Nephron (organoid): ENCODE results near the gene TCL1B.
A peak's percentile ranks its signal among the peaks of the same experiment; 100 is the strongest.

ENCODE experiments used
- H3K27ac Mint-ChIP-seq, 3 experiments: 2 replicates each; pipeline ENCODE4 v1.8.0; 2020; ENCODE audit warnings: mixed read lengths in 3 of 3, mild to moderate bottlenecking in 2 of 3, moderate library complexity in 1 of 3
- H3K27me3 Mint-ChIP-seq: 2 replicates; pipeline ENCODE4 v1.8.0; 2021; ENCODE audit warnings: low read depth, mild to moderate bottlenecking, moderate library complexity, mixed read lengths
- H3K36me3 Mint-ChIP-seq: 2 replicates; pipeline ENCODE4 v1.8.0; 2020; ENCODE audit warnings: low read depth, mixed read lengths
- H3K4me1 Mint-ChIP-seq: 2 replicates; pipeline ENCODE4 v1.8.0; 2020; ENCODE audit warnings: mixed read lengths
- H3K4me3 Mint-ChIP-seq, 3 experiments: 2 replicates each; pipeline ENCODE4 v1.8.0; 2020; ENCODE audit warnings: mild to moderate bottlenecking in 3 of 3, mixed read lengths in 3 of 3, moderate library complexity in 2 of 3
- H3K9me3 Mint-ChIP-seq: 2 replicates; pipeline ENCODE4 v1.8.0; 2020; ENCODE audit warnings: mixed read lengths
- CTCF ChIP-seq, 3 experiments: fragments of 200-600 bp; sonication (generic); IDR thresholded peaks; one replicate each; pipeline ENCODE4 v1.5.0; 2021; ENCODE audit warnings: antibody characterized with exemption in 3 of 3; ENCODE audit not compliant: unreplicated experiment in 3 of 3

Gene TCL1B

GRCh38 chr14:95651028-95651427 lies 35.2 kb upstream of the TCL1B start:
- Mint-ChIP-seq H3K36me3 (no peaks in the 10 kb centered on the region), H3K27me3 (peaks cover 7% of the 10 kb centered on the region), H3K27ac (peak overlapping the region; percentile 90 to 98 (median 97)), H3K4me1 (peaks cover 12% of the 10 kb centered on the region), H3K9me3 (no peaks in the 10 kb centered on the region), H3K4me3 (no peak overlapping the region)
- no peak for TF ChIP-seq CTCF (IDR thresholded peaks at IDR 0.05; ENCODE audit: unreplicated experiment in 3 of 3)

GRCh38 chr14:95651821-95652583 lies 34.2 kb upstream of the TCL1B start:
- Mint-ChIP-seq H3K4me1 (peaks cover 12% of the 10 kb centered on the region), H3K4me3 (peak overlapping the region; percentile 19 to 37 (median 33)), H3K9me3 (no peaks in the 10 kb centered on the region), H3K36me3 (no peaks in the 10 kb centered on the region), H3K27ac (peak overlapping the region; percentile 90 to 98 (median 97)), H3K27me3 (peaks cover 11% of the 10 kb centered on the region)
- TF ChIP-seq CTCF (IDR thresholded peaks at IDR 0.05; ENCODE audit: unreplicated experiment in 3 of 3): no peak

DNA sequence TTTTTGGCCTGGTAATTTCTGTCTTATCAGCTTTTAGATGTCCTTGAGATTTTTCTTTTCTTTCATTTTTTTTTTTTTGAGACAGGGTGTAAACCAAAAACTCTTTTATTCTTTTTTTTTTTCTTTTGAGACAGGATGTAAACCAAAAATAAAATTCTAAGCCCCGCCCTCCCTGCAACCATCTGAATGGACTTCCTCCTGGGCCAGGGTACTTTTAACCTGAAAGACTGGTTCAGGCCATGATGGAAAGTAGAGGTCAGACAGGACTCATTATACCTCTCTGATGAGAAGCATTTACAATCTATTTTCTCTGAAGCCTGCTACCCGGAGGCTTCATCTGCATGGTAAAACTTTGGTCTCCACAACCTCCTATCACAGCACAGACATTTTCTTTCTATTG lies 33.5 kb upstream of the TCL1B start:
- no peak for TF ChIP-seq CTCF (IDR thresholded peaks at IDR 0.05; ENCODE audit: unreplicated experiment in 3 of 3)
- Mint-ChIP-seq H3K4me1 (peaks cover 12% of the 10 kb centered on the region), H3K36me3 (no peaks in the 10 kb centered on the region), H3K27ac (peak overlapping the region; percentile 90 to 98 (median 97)), H3K4me3 (no peak overlapping the region), H3K27me3 (peaks cover 13% of the 10 kb centered on the region), H3K9me3 (no peaks in the 10 kb centered on the region)

- Mint-ChIP-seq H3K27ac (peak overlapping the region; percentile 27 to 88 (median 36)), H3K9me3 (no peaks in the 10 kb centered on the region), H3K36me3 (no peaks in the 10 kb centered on the region), H3K4me1 (peaks cover 22% of the 10 kb centered on the region), H3K27me3 (peaks cover 28% of the 10 kb centered on the region), H3K4me3 (no peak overlapping the region)
- TF ChIP-seq CTCF (IDR thresholded peaks at IDR 0.05; ENCODE audit: unreplicated experiment in 3 of 3): no peak
Observed at GRCh38 chr14:95655461-95655860, 30.8 kb upstream of the TCL1B start.

- Mint-ChIP-seq H3K9me3 (no peaks in the 10 kb centered on the region), H3K27ac (peak overlapping the region in 2 of 3 experiments; percentile 7 to 19), H3K4me1 (peaks cover 30% of the 10 kb centered on the region), H3K27me3 (peaks cover 34% of the 10 kb centered on the region), H3K36me3 (no peaks in the 10 kb centered on the region), H3K4me3 (no peak overlapping the region)
- no peak for TF ChIP-seq CTCF (IDR thresholded peaks at IDR 0.05; ENCODE audit: unreplicated experiment in 3 of 3)
Observed at GRCh38 chr14:95656634-95657033, 29.6 kb upstream of the TCL1B start.

- Mint-ChIP-seq H3K9me3 (no peaks in the 10 kb centered on the region), H3K4me1 (peaks cover 28% of the 10 kb centered on the region), H3K36me3 (no peaks in the 10 kb centered on the region), H3K4me3 (no peak overlapping the region), H3K27ac (peak overlapping the region in 2 of 3 experiments; percentile 2 to 7), H3K27me3 (peaks cover 34% of the 10 kb centered on the region)
- no peak for TF ChIP-seq CTCF (IDR thresholded peaks at IDR 0.05; ENCODE audit: unreplicated experiment in 3 of 3)
Observed at GRCh38 chr14:95657454-95657853, 28.8 kb upstream of the TCL1B start.
